Brain microvascular endothelial cell (primary cell): Measurements from ENCODE around the gene ITGAD.

ENCODE experiments used
- DNase-seq: peaks from one replicate; pipeline ENCODE4 v3.0.0-alpha.2; 2020
- H3K27ac ChIP-seq: fragments of 250-450 bp; sonication (Bioruptor Pico); 2 replicates; pipeline ENCODE4 v1.5.1; 2020; ENCODE audit warnings: mild to moderate bottlenecking, moderate library complexity
- H3K27me3 ChIP-seq: fragments of 250-450 bp; sonication (Bioruptor Pico); replicated peaks from 2 replicates; pipeline ENCODE4 v1.5.1; 2020; ENCODE audit warnings: mild to moderate bottlenecking
- H3K36me3 ChIP-seq: fragments of 250-450 bp; sonication (Bioruptor Pico); replicated peaks from 2 replicates; pipeline ENCODE4 v1.5.1; 2020; ENCODE audit warnings: mild to moderate bottlenecking
- H3K4me3 ChIP-seq: 2 replicates; pipeline ENCODE4 v1.5.1; 2011; ENCODE audit warnings: low read depth, mild to moderate bottlenecking, control low read depth, low read length, moderate library complexity
- CTCF ChIP-seq: IDR thresholded peaks from 2 replicates; pipeline ENCODE4 v1.5.1; 2011; ENCODE audit warnings: low read depth, mild to moderate bottlenecking, moderate library complexity, low read length, control low read depth, inconsistent platforms; ENCODE audit errors: missing control alignments
- in situ Hi-C: cut with HindIII; loops from 2 replicates; pipeline ENCODE4 v1.10.0; 2017; ENCODE audit warnings: low sequenced_read_pairs, low pct_ligation_motif_present

ITGAD gene

DNA sequence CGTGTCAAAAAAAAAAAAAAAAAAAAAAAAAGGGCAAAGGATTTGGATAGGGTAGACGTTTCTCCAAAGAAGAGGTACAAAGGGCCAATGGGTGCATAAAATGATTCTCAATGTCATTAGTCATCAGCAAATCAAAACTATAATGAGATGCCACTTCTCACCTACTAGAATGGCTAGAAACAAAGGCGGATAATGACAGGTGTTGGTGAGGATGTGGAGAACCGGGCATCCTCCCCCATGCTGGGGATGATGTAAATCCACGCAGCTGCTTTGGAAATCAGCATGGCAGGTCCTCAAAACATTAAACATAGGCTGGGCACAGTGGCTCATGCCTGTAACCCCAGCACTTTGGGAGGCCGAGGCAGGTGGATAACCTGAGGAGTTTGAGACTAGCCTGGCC, 28.7 kb upstream of the ITGAD start:
- H3K27ac ChIP-seq, result no peak overlapping the region
- H3K27me3 ChIP-seq, result no peaks in the 10 kb centered on the region
- H3K36me3 ChIP-seq, result no peaks in the 10 kb centered on the region
- H3K4me3 ChIP-seq, result no peak overlapping the region
- DNase-seq, result no peak
- in situ Hi-C loops, result no loop called here
- no peak for TF ChIP-seq CTCF

GRCh38 chr16:31365131-31365865, 27.8 kb upstream of the ITGAD start:
- Histone ChIP-seq H3K36me3 (no peaks in the 10 kb centered on the region), H3K27me3 (no peaks in the 10 kb centered on the region), H3K27ac (no peak overlapping the region), H3K4me3 (no peak overlapping the region)
- in situ Hi-C loops, result no loop called here
- no peak for TF ChIP-seq CTCF
- DNase-seq, result no peak

- Histone ChIP-seq H3K36me3 (no peaks in the 10 kb centered on the region), H3K27ac (no peak overlapping the region), H3K4me3 (no peak overlapping the region), H3K27me3 (no peaks in the 10 kb centered on the region)
- DNase-seq, result no peak
- in situ Hi-C loops, result no loop called here
- TF ChIP-seq CTCF, result no peak
Measured at GRCh38 chr16:31367853-31368252, 25.3 kb upstream of the ITGAD start.

DNA sequence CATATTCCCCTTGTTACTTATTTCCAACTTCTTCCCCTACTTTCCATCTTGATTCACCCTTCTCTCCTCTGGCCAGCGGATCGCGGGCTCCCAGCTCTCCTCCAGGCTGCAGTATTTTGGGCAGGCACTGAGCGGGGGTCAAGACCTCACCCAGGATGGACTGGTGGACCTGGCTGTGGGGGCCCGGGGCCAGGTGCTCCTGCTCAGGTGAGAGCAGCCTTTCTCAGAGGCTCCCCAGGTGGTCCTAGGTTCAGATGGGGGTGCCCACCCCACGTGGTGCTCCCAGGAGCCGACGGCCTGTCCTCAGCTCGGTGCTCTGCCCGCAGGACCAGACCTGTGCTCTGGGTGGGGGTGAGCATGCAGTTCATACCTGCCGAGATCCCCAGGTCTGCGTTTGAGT, 22.1 kb upstream of the ITGAD start:
- Histone ChIP-seq H3K27me3 (no peaks in the 10 kb centered on the region), H3K4me3 (no peak overlapping the region), H3K27ac (no peak overlapping the region), H3K36me3 (no peaks in the 10 kb centered on the region)
- DNase-seq, result no peak
- no peak for TF ChIP-seq CTCF
- in situ Hi-C loops, result no loop called here

DNA sequence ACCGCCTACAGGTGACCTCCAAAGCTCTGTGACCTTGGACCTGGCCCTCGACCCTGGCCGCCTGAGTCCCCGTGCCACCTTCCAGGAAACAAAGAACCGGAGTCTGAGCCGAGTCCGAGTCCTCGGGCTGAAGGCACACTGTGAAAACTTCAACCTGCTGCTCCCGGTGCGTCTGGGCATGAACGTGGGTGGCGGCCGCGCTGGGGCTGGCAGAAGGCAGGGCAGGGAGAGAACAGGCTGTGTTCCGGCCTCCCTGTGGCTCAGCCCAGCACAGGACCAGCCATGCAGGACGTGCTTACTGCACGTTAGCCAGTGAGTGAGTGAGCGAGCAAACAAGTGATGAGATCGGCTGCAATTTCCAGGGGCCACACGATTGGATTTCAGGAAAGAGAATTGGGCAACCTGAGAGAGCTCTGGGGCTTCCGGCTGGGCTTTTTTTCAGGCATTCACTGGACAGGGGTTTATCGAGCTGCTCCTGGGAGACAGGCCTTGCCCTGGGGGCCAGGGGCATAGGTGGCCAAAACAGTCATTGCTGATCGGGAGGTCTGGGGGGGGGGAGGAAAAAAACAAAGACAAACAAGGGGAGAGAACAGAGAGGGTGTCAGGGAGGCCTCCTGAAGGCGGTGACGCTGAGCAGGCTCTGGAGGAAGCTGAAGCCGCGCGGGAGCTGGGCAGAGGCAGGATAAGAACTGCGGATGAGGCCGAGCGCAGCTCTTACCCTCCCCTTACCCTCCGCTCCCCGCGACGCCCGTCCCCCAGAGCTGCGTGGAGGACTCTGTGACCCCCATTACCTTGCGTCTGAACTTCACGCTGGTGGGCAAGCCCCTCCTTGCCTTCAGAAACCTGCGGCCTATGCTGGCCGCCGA, 21.3 kb upstream of the ITGAD start:
- no peak overlapping the region for H3K27ac ChIP-seq
- in situ Hi-C loops, result no loop called here
- no peaks in the 10 kb centered on the region for H3K27me3 ChIP-seq
- no peak overlapping the region for H3K4me3 ChIP-seq
- TF ChIP-seq CTCF, result no peak
- no peak for DNase-seq
- H3K36me3 ChIP-seq, result no peaks in the 10 kb centered on the region

- Histone ChIP-seq H3K27ac (no peak overlapping the region), H3K36me3 (no peaks in the 10 kb centered on the region), H3K27me3 (no peaks in the 10 kb centered on the region), H3K4me3 (no peak overlapping the region)
- in situ Hi-C loops, result no loop called here
- no peak for TF ChIP-seq CTCF
- no peak for DNase-seq
Measured at GRCh38 chr16:31373235-31373634, 19.9 kb upstream of the ITGAD start.
